Adrenal gland (tissue), 5 donors: ENCODE data around the gene SBDS.
"Not testable (repeated sequence)": the region's sequence is repeated elsewhere in the genome, so short reads cannot be mapped to it uniquely, and the experiment has no call there.

ENCODE experiments used
- CTCF ChIP-seq, 6 experiments: fragments of 450-650 bp in 4 of 6; fragments of 200-600 bp in 2 of 6; sonication (generic) in 1 of 6; IDR thresholded peaks; 1 replicate in 5 of 6; 2 replicates in 1 of 6; pipeline versions ENCODE4 v1.5.1 to v1.8.0; 2016 to 2021; ENCODE audit warnings: antibody characterized with exemption in 6 of 6, mild to moderate bottlenecking in 2 of 6, moderate library complexity in 1 of 6
- POLR2A ChIP-seq, 2 donors: fragments of 450-650 bp; IDR thresholded peaks; one replicate each; pipeline ENCODE4 v1.6.1; 2017; ENCODE audit warnings: antibody characterized with exemption in 2 of 2, mild to moderate bottlenecking in 2 of 2, moderate library complexity in 1 of 2
- donor health status: DM: no; HTN: no; CAD: no.

GRCh38 chr7:67036432-67037395, 41.3 kb upstream of the SBDS start:
- TF ChIP-seq CTCF, POLR2A (IDR thresholded peaks at IDR 0.05): not testable (repeated sequence)
